ENCODE results near the gene CCDC146. TPM values are rescaled to one million over a fixed set of nuclear protein-coding genes. Genes with fewer than 3 reads are reported as not detected.
"Not testable (repeated sequence)": the region's sequence is repeated elsewhere in the genome, so short reads cannot be mapped to it uniquely, and the experiment has no call there.

Gene CCDC146
- total RNA-seq = 1 to 10 TPM; 4.7 to 6.8 TPM
- long read RNA-seq, partial matches to known transcripts = 1 of 1 reads
- long read RNA-seq, other reads (novel, unspliced or antisense) = 0 of 1 reads

DNA sequence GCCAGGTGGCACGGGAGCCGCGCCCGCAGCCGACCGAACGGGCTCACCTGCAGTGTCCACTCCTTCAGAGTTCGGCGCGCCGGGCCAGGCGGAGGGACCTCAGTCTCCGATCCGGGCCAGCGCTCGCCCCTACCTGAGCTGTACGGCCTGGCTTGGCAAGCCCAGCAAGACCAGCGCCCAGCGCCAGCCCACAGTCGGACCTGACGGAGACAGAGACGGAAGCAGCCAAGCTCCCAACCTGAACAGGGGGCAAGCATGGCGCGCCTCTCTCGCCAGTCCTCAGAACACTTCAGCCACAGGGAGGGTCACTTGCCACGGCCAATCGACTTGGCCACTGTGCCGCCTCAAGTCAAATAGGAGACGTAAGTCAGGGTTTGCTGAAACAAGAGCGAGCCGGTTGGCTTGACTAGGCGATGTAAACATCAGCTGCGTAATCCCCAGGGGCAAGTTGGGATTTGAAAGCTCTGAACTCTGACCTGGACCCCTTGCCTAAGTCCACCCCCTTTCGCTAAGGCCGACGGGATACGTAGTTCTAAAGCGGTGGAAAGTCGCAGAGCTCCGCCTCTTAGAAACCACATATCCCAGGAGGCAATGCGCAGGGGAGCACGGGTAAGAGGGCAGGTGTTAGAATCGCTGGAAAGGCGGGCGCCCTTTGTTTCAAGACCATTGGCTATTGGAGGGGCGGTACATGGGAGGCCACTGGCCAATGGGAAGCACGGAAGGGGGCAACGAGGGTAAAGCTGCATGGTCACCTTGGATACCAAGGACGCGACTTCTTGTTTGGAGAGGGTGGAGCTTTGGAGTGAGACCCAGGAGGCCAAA lies at the start of gene CCDC146:
TSS of gene CCDC146 (plus strand) at position 756 of the 822 bp plus-strand sequence. CDS start 45,054 bp downstream, outside the sequence.
- intact Hi-C loops (cut with DNase I) = not testable (repeated sequence)
- peak; percentile 98 for DNase-seq
- ATAC-seq = peak; percentile 99

GRCh38 chr7:77074786-77075396 lies 47.5 kb upstream of the CCDC146 start:
- ATAC-seq; intact Hi-C loops (cut with DNase I); DNase-seq: not testable (repeated sequence)

DNA sequence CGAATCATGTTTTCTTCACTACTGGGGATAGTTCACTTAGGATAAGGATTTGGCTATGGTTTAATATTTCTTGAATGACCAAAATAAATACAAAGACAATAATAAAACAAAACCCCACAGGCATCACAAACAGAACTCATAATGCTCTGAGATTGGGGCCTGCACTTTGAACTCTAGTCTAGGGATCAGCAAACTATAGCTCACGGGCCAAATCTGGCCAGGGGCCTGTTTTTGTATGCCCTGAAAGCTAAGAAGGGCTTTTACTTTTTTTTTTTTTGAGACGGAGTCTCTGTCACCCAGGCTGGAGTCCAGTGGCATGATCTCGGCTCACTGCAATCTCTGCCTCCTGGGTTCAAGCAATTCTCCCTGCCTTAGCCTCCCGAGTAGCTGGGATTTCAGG lies 45.4 kb upstream of the CCDC146 start:
- ATAC-seq; DNase-seq; intact Hi-C loops (cut with DNase I): not testable (repeated sequence)

GRCh38 chr7:77079112-77079511 lies 43.3 kb upstream of the CCDC146 start:
- intact Hi-C loops (cut with DNase I); DNase-seq: not testable (repeated sequence)
- peak; percentile 79 to 92 for ATAC-seq

DNA sequence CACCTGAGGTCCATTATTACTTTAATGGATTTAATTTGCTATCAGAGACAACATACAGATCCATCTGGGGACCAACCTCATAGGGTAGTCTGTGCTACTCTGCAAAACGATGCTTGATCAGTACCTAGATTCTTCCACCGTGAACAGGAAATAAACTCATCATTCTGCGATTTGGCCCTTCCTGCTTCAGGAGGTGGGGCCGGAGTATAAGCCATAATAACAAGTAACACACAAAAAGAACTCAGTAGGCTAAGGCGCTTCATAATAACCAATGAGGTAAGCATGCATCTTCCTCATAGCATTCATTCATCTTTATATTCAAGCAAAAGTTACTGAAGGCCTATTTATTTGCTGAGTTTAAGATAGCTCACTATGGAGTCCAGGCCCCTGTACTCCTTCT lies 42.8 kb upstream of the CCDC146 start:
- DNase-seq; ATAC-seq; intact Hi-C loops (cut with DNase I): not testable (repeated sequence)

- DNase-seq; ATAC-seq; intact Hi-C loops (cut with DNase I): not testable (repeated sequence)
Observed at GRCh38 chr7:77080236-77080635, 42.2 kb upstream of the CCDC146 start.

- ATAC-seq; intact Hi-C loops (cut with DNase I); DNase-seq: not testable (repeated sequence)
Observed at GRCh38 chr7:77082192-77082591, 40.2 kb upstream of the CCDC146 start.

GRCh38 chr7:77092301-77092700 lies 30.1 kb upstream of the CCDC146 start:
- DNase-seq; intact Hi-C loops (cut with DNase I); ATAC-seq: not testable (repeated sequence)

- DNase-seq; intact Hi-C loops (cut with DNase I); ATAC-seq: not testable (repeated sequence)
Observed at GRCh38 chr7:77100501-77100900, 21.9 kb upstream of the CCDC146 start.

GRCh38 chr7:77101187-77101586 lies 21.2 kb upstream of the CCDC146 start:
- intact Hi-C loops (cut with DNase I); ATAC-seq; DNase-seq: not testable (repeated sequence)

- intact Hi-C loops (cut with DNase I); ATAC-seq: not testable (repeated sequence)
Observed at GRCh38 chr7:77102671-77103070, 19.7 kb upstream of the CCDC146 start.

DNA sequence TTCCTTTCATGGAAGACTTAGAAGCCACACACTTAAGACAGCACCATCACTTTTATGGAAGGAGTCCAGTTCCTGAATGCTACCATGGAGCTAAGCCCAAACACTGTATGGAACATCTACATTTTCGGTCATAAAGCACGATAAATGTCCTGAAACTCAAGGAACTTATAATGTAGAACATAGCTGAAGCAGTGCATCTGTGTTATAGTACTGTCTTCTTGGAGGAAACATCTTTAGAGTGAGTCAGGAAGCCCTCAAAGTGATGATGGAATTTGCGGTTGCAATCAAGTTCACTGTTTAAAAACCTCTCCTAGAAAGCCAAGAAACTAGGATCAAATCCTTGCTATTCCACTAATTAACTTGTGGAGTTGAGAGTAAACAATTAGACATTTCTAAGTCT lies 16.5 kb upstream of the CCDC146 start:
- ATAC-seq = not testable (repeated sequence)

More at GRCh38 chr7:77102671-77103070, 19.7 kb upstream of the CCDC146 start:
- not testable (repeated sequence) for DNase-seq

DNA sequence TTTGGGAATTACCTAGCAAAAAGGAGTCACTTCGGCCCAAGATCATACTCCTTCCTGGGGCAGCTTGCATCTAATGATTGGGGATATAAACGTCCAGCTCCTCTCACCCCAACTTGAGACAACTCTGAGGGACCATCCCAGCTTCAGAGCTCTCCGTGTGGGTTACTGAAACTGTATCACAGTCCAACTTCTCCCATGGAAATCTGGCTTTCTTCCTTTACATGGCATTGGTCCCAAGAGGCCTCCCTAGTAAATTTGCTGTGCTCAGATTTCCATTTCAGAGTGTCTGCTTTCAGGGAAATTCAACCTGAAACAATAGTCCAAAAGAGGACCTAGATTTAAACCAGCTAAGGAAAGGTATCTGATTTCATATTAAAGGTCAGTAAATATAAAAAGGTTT lies 14.8 kb upstream of the CCDC146 start:
- intact Hi-C loops (cut with DNase I); DNase-seq: not testable (repeated sequence)
- peak in 1 of 2 donors; percentile 31 for ATAC-seq

More for the DNA sequence above, 16.5 kb upstream of the CCDC146 start:
- intact Hi-C loops (cut with DNase I); DNase-seq: not testable (repeated sequence)

DNA sequence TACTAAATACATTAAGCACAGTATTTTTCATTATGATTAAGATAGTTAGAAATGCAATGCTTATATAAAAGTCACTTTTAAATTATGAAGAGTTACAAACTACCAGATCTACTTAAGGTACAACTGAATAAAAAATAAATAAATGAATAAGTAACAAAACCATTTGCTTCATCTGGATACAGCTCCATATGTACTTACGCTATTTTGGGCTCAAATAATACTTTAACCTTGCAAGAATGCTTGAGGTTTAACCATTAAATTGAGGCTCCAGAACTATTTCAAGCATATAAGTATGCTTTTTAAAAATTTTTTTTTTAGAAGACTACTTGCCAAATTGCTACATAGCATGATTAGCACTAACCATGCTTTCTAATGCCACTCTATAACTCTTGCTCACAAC lies 14.1 kb upstream of the CCDC146 start:
- intact Hi-C loops (cut with DNase I); ATAC-seq; DNase-seq: not testable (repeated sequence)

DNA sequence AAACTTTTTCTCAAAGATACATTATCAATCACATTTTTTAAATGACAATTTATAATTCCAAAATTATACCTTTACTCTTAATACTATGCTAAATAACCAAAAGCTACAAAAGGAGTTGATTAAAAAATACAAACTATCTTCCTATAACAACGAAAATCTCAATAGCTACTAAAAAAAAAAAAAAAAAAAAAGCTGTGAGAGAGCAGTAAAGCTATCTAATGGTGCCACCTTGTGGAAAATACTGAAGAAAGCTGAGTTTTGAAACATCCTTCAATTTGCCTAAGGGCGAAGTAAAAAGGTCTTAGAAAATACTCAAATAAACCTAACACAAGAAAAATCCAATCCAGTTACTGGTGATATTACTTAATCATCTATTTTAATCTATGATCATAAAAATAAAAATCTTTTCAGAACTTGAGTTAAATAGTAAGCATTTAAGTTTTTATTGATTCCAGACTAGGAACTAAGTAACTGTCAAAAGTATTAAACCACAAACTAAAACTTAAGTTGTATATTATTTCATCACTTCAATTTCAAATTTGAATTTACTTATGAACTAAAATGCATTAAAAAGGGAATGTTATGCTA lies 9.6 kb upstream of the CCDC146 start:
- intact Hi-C loops (cut with DNase I); ATAC-seq; DNase-seq: not testable (repeated sequence)

GRCh38 chr7:77125486-77125885 lies 3.1 kb downstream of the CCDC146 start:
- ATAC-seq, DNase-seq: not testable (repeated sequence)
- intact Hi-C loops (cut with DNase I) = loop anchor here in 1 of 2 donors (5.0 kb wide), 2 partner anchors 122 to 207 kb away; no protein-coding TSS in a partner anchor

DNA sequence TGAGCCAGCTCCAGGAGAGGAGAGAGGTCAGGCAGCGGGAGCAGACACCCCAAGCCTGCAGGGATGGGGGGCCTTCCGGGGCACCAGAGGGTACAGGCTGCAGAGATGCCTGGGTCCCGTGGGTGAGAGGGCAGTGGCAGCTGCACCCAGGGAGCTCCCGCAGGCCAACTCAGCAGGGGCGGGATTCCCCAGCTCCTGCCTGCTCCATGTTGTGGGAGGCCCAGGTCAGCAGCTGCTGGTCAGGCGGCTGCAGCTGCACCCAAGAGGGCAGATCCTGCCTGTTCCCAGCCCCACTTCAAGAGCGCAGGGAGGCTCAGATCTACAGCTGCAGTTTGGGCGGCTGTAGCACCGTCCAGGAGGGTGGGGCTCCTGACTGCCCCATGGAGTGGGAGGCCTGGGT lies 4.6 kb downstream of the CCDC146 start:
- DNase-seq, ATAC-seq: not testable (repeated sequence)
- intact Hi-C loops (cut with DNase I) = loop anchor here in 1 of 2 donors (5.0 kb wide), 2 partner anchors 120 to 205 kb away; no protein-coding TSS in a partner anchor

GRCh38 chr7:77128582-77129410 lies 6.4 kb downstream of the CCDC146 start:
- ATAC-seq = peak; percentile 63 to 65
- intact Hi-C loops (cut with DNase I) = loop anchor here in 1 of 2 donors (5.0 kb wide), 2 partner anchors 119 to 204 kb away; no protein-coding TSS in a partner anchor
- not testable (repeated sequence) for DNase-seq

Data from left cardiac atrium (tissue), 4 donors.